Hematopoietic multipotent progenitor cell treated with erythropoietin and hydrocortisone succinate and interleukin-3 and kit ligand, for 15 days (in vitro differentiated cells): ENCODE measurements around the gene FJX1.

Source experiments
- DNase-seq: peaks from one replicate; pipeline ENCODE4 v3.0.0-alpha.2; 2015; ENCODE audit warnings: low spot score

Gene FJX1, protein sequence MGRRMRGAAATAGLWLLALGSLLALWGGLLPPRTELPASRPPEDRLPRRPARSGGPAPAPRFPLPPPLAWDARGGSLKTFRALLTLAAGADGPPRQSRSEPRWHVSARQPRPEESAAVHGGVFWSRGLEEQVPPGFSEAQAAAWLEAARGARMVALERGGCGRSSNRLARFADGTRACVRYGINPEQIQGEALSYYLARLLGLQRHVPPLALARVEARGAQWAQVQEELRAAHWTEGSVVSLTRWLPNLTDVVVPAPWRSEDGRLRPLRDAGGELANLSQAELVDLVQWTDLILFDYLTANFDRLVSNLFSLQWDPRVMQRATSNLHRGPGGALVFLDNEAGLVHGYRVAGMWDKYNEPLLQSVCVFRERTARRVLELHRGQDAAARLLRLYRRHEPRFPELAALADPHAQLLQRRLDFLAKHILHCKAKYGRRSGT

DNA sequence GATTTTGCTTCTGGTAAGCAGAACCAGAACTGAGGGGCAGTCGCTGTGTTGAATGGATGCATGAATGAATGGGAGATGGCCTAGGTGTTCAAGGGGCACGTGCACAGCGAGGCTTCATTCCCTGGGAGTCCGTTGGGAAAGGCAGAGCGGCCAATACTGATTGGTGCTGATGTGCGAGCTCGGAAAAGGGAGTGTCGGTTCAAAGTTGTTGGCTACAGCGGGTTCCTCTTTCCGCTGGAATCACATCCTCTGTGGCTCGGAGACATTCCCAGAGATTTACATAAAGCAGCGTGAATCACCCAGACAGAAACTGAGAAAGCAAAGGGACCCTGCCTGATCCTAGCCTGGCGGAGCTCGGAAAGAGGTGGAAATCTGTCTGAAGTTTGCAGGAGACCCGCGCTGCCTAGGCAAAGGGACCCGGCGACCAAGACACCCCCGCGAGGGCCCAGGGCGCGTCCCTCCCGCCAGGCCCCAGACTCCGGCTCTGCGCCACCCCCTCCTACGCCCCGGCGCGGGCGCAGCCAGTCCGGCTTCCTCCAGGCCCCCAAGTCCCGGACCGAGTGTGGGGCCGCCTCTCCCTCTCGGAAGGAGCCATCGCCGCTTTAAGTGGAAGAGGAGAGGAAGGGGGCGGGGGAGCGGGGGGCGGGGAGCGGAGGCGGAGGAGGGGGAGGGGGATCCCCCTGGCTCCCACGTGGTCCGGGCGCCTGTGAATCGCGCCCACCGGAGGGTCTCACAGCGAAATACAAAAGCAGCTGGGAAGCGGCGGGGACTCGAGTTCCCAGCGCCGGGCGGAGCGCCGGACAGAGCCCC, at the start of gene FJX1:
TSS of gene FJX1 (plus strand) at position 774 of the 810 bp plus-strand sequence. CDS start 177 bp downstream, outside the sequence.
- no peak for DNase-seq

DNA sequence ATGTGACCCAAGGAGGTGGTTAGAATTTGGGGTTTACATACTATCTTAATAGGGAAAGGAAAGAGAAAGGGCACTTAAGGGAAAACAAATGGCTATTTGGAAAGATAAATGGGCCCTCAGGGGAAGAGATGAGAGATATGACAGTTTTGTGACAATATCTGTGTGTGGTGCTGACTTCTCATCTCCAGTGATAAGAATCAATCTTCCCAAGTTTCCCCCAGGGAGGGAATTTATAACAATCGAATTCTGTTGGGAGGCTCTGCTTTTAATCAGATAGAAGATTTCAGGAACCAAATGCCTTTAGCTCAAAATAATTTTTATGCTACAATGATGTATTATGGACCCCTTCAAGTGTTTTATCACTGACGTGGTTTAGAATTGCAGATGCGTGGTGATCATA, 46.6 kb upstream of the FJX1 start:
- DNase-seq: no peak

DNA sequence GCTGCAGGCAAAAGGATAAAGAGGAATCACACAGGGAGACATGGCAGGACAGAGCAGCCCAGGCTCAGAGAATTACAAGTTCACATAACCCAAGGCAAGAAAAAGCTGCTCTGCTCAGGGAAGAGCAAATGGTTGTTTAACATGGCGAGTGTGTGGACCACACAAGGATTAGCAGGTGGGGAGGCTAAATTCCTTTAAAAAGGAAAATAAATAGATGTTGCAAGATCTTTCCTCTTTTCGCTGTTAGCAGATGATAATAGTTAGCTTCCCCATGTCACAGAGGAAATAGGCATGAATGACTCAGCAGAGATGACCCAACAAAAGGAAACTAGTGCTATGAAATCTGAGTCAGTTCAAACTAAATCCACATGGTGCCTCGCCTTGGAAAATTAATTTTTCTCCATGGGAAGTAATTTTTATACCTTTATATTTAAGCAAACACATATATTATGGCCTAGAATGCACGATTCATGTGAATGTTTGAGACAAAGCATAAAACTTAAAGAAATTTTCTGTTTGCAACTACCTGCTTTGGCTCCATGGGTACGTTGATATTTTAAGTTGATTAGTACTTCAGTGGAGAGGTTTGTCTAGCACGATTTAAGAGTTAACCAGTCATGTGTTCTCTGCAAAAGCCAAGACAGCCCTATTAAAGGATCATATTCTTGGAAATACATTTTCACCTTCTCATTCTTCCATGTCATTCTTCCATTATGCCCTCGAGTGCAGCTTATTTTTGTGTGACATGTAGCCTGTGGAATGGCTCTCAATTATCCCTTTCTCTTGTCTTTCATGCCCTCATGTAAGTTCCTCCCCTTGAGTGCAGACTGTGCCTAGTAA, 38.5 kb upstream of the FJX1 start:
- DNase-seq: no peak

DNA sequence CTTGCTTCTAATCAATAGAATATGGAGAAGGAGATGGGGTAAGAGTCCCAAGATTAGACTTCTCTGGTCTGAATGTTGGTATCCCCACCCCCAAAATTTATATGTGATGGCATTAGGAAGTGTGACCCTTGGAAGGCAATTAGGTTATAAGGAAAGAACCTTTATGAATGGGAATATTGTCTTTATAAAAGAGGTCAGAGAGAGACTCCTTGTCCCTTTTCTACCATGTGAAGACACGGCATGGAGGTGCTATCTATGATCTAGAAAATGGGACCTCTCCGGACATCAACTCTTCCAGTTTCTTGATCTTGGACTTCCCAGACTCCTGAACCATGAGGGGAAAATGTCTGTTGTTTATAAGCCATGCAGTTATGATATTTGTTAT, 37.9 kb upstream of the FJX1 start:
- DNase-seq: no peak

DNA sequence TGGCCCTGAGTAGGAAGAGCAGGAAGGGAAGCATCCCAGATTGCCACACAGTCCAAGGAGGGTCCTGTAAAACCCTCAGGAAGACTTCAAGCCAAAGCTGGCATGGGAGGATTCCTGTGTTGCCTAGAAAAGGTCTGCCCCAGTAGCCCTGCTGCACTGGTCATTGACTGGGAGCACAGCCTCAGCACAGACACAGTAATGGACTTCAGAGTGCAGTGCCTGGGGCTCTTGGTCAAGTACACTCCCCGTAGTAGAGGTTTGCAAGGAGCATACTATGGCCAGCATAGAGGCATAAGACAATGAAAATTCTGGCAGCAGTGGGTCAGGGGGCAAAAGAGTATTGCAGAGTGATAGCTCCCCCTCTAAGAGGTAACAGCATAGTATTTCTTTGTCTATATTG, 36.2 kb upstream of the FJX1 start:
- DNase-seq: no peak

DNA sequence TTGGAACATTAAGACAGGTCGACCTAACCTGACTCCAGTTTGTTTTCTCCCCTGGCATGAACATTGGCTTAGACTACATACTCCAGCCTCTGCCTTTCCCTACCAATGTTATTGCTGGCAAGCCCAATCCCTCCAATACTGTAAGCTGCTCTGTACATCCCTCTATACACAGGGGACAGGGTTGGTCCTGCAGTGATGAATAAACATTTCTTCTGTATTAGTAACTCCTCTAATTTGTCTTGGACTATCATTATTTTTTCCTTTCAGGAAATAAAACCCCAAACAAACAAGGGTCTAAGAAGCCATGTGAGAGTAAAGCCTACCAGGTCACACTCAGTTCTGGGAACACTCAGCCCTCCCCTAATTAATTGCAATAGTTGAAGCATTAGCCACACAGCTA, 35.1 kb upstream of the FJX1 start:
- DNase-seq: no peak

DNA sequence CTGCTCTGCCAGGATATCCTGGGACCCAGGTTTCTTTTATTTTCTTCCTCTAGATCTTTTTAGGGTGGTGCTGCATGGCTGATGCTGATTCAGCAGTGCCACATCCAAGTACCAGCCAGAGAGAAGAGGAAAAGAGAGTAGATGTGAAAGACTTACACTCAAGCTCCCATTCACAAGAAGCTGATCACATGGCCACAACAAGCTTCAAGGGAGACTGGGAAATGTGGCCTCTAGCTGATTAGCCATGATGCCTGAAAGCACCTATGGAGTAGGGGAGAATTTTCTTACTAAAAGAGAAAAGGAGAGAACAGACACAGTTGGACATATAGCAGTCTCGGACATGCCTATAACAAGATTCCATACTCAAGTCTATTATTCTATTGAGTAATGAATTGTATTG, 34.4 kb upstream of the FJX1 start:
- DNase-seq: no peak

DNA sequence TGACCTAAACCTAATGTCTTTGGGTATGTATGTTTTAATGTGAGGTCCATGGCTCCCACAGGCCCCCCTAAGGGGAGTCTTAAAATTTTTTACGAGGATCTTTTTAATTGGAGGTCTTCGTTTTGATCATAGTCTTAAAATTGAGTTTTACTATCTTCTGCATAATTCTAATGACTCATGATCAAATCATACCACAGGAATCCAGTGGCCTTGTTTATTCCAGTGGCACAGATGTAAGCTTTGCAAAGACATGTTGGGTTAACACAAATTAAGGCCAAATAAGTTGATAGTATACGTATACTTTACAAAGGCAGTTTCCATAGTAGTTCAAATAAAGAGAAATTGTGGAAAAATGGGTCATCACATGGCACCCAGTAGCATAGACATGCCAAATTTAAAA, 33.9 kb upstream of the FJX1 start:
- no peak for DNase-seq

DNA sequence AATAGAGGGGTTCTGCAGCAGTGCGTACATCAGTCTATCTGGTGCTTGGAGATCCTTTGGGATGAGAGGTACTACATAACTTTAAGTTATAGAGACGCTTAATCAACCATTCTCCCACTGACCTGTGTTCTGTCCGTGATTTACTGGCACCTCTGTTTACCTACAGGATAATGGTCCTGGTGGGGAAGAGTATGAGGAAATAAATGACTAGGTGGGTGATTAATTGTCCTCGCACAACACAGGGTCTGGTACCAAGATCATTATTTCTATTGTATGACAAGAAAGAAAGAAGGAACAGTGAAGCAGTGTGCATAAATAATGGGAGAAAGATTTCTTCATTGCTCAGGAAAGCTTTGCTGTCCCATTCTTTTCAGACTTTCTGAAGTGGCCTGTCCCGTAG, 32.8 kb upstream of the FJX1 start:
- DNase-seq: no peak

DNA sequence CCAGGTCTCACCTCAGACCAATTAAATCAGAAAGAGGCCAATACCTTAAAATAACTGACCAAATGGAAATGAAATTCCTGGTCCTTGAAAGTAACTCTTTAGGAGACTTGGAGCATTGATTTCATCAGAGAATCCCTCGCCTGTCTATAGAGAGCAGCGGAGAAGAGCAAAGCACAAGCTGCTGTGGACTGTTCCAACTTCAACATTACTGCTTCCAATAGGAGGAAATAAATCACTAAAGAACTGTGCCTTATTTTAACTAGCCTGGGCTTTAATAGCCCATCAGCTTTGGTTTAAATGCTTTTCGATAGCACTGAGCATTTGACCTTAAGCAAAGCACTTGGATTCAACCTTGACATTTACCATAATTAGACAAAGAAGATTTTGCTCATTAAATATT, 32.0 kb upstream of the FJX1 start:
- no peak for DNase-seq

DNA sequence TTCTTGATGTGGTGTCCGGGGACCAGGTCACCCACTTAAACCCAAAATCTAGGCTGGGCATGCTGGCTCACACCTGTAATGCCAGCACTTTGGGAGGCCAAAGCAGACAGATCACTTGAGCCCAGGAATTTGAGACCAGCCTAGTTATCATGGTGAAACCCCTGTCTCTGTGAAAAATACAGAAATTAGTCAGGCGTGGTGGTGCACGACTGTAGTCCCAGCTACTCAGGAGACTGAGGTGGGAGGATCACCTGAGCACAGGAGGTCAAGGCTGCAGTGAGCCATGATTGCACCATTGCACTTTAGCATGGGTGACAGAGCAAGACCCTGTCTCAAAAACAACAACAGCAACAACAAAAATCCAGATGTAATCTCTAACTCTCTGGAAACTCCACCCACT, 30.3 kb upstream of the FJX1 start:
- DNase-seq: no peak

DNA sequence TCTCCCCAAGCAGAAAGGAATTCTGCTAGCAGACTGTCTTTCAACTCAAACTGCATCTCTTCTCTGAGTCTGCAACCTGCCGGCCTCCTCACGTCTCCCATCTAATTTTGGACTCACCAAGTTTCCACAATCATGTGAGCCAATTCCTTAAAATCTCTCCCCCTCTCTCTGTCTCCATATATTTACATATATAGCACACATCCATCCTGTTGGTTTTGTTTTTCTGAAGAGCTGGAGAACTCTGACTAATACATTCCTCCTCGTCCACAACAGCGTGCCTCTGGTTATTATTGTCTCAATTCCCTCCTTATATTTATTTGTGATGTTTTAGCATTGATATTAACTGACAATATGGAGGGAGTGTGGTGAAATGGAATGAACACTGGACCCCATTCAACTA, 29.6 kb upstream of the FJX1 start:
- DNase-seq: no peak

DNA sequence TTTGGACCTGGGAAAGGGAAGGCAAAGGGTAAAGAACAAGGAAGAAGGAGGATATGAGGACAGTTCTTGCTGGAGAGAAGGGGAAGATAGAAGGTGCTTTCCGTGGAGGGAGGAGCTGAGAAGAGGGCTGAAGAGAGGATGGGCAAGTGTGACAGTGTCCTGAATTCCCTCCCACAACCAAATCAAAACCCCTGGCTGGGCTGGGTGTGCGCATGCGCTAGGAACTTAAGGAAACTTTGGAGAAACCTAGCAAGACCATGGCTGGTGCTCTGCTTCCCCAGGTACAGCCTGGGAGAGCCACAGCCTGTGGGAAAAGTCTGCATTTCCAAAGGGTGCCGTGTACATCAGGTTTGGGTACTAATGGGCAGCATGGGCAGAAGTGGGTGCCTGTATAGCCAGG, 29.0 kb upstream of the FJX1 start:
- no peak for DNase-seq

DNA sequence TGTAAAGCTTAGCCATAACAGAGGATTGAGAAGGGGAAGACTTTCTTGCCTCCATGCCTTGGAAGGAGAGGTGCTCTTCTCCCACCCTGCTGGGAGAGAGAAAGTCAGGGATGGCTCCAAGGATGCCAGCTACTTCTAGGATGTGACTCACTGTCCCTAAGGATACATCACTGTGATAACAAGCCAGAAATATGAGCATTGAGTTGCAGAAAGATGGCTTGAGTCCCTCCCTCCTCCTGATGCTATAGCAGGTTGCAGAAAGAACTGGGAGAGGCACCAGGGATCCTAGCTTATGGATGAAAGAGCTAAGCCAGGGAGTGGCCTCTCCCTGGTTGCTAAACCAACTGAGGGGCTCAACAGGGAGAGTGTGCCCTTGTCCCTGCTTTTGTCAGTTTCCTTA, 27.8 kb upstream of the FJX1 start:
- DNase-seq: no peak

DNA sequence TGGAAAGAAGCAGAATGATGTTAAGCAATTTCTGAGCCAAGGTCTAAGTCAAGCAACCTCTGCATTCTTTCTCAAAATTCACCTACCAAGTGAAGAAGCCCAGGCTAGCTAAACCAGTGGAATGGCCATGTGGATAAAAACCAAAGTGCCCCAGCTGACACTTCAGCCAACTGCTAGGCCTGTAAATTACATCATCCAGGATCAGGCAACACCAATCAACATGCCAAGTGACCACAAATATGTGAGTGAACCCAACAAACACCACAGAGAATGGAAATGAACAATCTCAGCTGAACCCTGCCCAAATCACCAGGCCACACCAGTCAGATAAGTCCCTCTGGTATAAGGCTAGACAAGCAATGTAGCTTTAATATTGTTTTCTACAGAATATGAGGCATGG, 25.1 kb upstream of the FJX1 start:
- DNase-seq: no peak

DNA sequence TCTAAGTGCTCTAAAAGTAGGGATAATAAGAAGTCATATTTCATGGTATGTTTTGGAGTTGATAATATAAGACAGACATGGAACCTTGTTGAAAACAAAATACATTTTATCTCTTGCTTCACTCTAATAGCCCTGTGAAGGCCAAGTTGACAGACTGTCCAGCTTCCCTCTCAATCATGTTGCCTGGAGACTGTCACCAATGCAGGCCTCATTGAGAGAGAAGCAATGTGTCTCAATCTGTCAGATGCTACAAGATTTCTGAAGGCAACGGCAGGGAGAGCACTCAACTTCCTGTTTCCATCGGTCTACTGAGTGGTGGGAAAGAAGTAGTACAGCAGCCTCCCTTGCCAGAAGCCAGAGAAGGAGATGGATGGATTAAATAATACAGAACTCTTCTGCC, 23.6 kb upstream of the FJX1 start:
- no peak for DNase-seq

DNA sequence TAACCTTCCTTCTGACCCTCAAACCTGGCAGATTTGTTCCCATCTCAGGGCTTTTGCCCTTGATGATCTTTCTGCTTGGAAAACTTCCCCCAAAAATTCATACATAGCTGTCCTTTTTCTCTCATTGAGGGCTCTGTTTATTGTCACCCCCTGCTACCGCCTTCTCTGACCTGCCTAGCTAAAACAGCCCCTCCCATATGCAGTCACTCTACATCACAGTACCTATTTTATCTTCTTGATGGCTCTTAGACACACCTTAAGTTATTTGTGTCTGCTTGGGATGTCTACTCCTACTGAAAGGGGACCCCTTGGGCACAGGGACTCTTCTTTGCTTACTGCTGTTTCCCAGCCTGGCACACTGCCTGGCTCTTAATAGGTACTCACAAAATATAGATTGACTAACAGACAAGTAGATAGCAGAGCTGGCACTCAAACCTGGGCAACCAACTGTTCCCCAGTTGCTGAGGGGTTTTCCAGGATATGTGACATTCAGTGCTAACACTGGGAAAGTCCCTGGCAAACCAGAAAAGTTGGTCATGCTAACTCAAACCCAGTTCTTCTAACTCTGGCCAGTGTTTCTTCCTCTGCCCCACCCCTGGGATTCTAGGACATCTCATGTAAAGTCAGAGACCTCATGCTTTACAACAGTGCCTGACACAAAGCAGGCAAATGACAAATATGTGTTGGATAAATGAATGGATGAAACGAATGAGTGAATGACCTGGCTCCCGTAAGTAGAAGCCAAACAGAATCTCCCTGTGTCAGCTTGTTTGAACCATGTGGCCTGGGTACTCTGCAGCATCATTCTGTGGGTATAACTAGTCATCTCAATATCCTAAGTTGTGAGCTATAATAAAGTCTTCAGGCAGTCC, 19.8 kb upstream of the FJX1 start:
- DNase-seq: no peak

DNA sequence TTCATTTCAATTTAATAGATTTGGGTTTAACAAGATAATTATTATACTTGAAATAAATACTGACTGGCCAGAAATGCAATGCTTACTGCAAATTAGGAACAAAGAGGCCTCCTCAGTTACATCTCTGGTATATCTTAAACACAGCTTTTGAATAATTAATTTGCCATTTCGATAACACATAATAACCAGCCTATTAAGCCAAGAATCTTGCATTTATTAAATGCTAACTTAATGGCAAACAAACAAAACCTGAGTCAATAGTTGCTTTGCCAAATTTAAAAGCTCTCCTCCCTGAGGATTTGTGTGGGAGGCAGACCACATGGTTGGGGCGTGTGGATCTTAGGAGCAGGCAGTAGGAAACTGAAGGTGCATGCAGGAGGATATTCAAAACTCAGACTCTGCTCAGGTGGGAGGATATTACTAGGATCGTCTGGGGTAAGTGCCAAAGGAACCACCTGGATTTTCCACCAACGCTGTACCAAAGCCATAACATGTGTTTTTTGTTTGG, 17.9 kb upstream of the FJX1 start:
- DNase-seq: no peak

DNA sequence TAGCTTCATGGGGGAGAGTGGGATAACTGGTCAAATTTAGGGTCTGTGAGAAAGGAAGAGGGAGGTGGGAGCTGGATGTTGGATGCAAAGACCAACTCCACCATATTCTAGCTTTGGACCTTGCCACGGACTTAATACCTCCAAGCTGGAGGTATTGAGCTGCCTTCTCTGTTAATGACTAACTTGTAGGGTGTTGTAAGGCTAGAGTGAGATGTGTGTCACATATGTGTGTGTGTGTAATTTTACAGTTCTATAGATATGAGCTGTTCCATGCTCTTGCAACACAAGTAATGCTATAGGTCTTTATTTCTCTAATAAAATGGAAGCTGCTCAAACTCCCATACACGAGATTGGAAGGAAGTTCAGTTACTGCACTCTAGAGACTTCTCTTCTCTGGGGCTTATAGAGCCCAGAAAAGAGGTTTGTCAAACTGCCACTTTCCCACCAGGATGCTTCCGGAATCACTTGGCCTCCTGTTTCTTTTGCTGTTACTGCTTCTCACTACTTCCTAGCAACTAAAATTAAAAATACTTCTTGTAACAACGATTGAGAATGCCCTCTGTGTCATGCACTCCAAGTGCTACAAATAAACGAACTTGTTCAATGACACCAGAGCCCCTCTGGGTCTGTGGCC, 16.0 kb upstream of the FJX1 start:
- DNase-seq: no peak

DNA sequence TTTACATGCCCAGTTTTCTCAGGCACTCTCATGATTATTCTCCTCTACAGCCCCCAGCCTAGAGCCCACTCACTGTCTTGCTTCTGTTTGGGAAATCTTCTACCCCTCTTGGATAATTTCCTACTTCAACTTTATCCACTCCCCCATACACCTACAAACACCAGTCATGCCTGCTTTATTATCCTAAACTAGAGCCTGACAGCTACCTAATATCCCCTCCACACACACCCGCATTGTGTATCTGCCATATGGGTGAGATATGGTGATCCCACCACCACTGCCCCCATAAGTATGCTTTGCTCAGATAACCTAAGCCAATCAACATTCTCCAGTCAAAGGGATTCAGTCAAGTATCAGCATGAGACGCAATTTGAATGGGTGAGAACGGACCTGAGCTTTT, 15.3 kb upstream of the FJX1 start:
- DNase-seq: no peak

DNA sequence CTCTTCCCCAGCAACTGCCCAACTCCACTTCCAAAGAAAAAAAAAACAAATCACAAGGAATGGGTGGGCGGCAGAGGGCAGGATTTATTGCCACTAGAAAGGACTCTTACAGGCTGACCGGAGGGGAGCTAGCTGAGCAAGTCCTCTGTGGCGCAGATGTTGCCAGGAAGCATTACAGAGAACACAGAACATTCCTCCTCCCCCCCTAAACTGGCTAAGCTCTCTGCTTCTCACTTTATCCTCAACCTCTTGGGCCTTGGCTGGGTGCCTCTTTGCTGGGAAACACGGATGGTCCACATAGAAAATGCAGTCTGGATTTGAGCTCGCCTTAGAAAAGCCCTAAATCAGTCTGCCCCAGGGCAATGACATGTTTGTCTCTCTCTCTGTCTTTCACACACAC, 12.6 kb upstream of the FJX1 start:
- DNase-seq: no peak
